ENCODE data around the gene EVA1B.

Gene EVA1B

GRCh38 chr1:36307601-36308330 is 15.7 kb downstream of the EVA1B start:
- DNase-seq, result no peak

GRCh38 chr1:36306902-36307456 is 16.5 kb downstream of the EVA1B start:
- peak; percentile 91 for DNase-seq

- peak; percentile 37 for DNase-seq
Measured at GRCh38 chr1:36306210-36306901, 17.1 kb downstream of the EVA1B start, which contains the start of gene SH3D21. Gene SH3D21, plus strand, starts transcription at chr1:36306368. Its CDS starts 53 bp downstream, at chr1:36306421.

- DNase-seq, result no peak
Measured at GRCh38 chr1:36305915-36306209, 17.6 kb downstream of the EVA1B start.

- DNase-seq, result no peak
Measured at GRCh38 chr1:36304970-36305914, 18.2 kb downstream of the EVA1B start.

- no peak for DNase-seq
Measured at GRCh38 chr1:36304521-36304920, 18.9 kb downstream of the EVA1B start.

- DNase-seq, result no peak
Measured at GRCh38 chr1:36303650-36304360, 19.6 kb downstream of the EVA1B start.

GRCh38 chr1:36303244-36303643 is 20.2 kb downstream of the EVA1B start:
- no peak for DNase-seq

GRCh38 chr1:36301220-36301619 is 22.2 kb downstream of the EVA1B start:
- DNase-seq, result no peak

- no peak for DNase-seq
Measured at GRCh38 chr1:36300526-36300925, 22.9 kb downstream of the EVA1B start.

- no peak for DNase-seq
Measured at GRCh38 chr1:36298640-36299039, 24.8 kb downstream of the EVA1B start.

GRCh38 chr1:36297062-36297461 is 26.4 kb downstream of the EVA1B start:
- DNase-seq, result no peak

- no peak for DNase-seq
Measured at GRCh38 chr1:36295390-36295789, 28.1 kb downstream of the EVA1B start.

- DNase-seq, result no peak
Measured at GRCh38 chr1:36287595-36287994, 35.9 kb downstream of the EVA1B start.

- no peak for DNase-seq
Measured at GRCh38 chr1:36286802-36287201, 36.6 kb downstream of the EVA1B start.

GRCh38 chr1:36285443-36286101 is 37.9 kb downstream of the EVA1B start:
- DNase-seq, result peak; percentile 53

GRCh38 chr1:36284517-36284916 is 38.9 kb downstream of the EVA1B start:
- DNase-seq, result no peak

- no peak for DNase-seq
Measured at GRCh38 chr1:36284061-36284460, 39.4 kb downstream of the EVA1B start.

GRCh38 chr1:36279789-36280296 is 43.6 kb downstream of the EVA1B start:
- no peak for DNase-seq

- DNase-seq, result no peak
Measured at GRCh38 chr1:36279110-36279788, 44.2 kb downstream of the EVA1B start.

- no peak for DNase-seq
Measured at GRCh38 chr1:36276688-36277087, 46.8 kb downstream of the EVA1B start.
